Measurements from ENCODE around the gene RASSF8.

The RASSF8 gene

DNA sequence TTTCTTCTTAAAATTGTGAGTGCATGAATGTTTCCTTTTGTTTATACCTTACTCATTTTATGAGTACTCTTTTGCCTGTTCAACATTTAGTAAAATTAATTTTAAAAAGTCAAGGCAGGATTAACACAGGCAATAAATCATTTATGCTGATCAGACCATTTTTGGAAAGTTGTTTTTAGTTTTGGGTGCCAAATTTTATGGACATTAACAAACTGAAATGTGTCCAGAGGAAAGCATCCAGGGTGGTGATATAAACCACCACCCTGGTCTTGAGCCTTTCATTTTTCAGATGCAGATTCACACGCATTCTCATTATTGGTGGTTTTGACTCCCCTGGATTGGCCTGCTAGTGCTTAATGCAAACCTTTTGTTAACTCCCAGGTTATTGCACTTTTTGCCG is 26.3 kb downstream of the RASSF8 start:
- DNase-seq (ENCODE audit: low spot score): no peak
- CTCF ChIA-PET: no interaction called here
- H3K27ac ChIP-seq: no peak overlapping the region
- TF ChIP-seq, protein P1, sequence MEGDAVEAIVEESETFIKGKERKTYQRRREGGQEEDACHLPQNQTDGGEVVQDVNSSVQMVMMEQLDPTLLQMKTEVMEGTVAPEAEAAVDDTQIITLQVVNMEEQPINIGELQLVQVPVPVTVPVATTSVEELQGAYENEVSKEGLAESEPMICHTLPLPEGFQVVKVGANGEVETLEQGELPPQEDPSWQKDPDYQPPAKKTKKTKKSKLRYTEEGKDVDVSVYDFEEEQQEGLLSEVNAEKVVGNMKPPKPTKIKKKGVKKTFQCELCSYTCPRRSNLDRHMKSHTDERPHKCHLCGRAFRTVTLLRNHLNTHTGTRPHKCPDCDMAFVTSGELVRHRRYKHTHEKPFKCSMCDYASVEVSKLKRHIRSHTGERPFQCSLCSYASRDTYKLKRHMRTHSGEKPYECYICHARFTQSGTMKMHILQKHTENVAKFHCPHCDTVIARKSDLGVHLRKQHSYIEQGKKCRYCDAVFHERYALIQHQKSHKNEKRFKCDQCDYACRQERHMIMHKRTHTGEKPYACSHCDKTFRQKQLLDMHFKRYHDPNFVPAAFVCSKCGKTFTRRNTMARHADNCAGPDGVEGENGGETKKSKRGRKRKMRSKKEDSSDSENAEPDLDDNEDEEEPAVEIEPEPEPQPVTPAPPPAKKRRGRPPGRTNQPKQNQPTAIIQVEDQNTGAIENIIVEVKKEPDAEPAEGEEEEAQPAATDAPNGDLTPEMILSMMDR (conservative IDR thresholded peaks at IDR 0.05; ENCODE audit: low read depth): no peak
- POLR2A ChIA-PET (ENCODE audit: low non-redundant PET): no interaction called here

DNA sequence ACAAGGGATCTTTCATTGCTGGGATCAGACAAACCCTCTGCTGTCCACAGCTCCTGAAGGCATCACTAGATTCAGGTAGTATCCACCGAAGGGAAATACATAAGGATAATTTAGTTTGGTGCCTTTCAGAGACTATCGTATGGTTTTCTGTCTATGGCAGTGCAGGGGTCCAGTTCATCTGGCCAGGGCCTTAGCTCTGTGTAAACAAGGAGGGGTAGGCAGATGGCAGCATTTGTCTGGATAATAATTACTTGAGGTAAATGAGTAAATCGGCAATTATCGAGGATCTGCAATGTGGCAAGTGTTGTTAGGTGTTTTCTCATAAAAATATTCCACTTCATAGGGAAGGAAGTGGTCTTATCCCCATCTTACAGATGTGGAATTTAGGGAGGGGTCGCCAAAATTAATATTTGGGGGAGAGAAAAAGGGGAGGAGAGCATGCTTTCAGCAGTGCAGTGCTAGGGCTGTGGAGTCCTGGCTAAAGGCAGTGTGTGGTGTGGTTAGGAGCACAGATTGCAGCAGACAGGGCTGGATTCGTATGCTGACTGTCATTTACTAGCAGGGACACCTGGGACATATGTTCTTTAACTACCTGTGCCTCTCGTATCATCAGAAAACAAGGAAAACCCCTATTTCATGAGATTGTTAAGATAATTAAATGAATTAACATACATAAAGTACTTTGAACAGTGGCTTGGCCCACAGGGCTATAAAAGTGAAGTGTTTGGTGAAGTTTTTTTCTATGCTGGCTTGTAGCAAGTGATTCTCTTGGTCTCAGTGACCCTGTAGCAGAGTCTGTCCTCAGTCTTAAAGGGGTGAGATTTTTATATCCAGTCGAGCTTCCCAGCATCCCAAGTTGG is 27.1 kb downstream of the RASSF8 start:
- TF ChIP-seq, protein P1 (conservative IDR thresholded peaks at IDR 0.05; ENCODE audit: low read depth): no peak
- DNase-seq (ENCODE audit: low spot score): no peak
- POLR2A ChIA-PET (ENCODE audit: low non-redundant PET): no interaction called here
- H3K27ac ChIP-seq: no peak overlapping the region
- CTCF ChIA-PET: interaction anchor here (0.6 kb wide), 2 partner anchors 151 to 900 kb away, joined by 3 read pairs; no protein-coding TSS in a partner anchor

DNA sequence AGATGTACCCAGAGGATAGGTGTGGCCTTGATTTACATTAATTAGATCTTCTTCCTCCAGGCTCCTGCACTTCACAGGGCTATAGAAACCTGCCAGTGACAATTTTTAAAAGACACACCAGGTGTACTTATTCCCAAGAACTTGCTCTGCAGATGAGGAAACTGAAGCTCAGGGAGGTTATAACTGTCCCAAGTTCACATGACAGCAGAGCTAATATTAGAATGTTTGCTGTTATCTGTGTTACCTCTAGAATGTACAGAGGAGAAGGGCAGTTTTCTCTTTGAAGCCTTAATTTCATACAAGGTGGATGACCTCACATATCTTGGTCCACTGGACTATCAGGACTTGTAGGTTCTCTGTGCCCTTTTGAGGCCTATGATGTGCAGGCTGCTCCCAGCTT is 27.7 kb downstream of the RASSF8 start:
- no peak overlapping the region for H3K27ac ChIP-seq
- POLR2A ChIA-PET (ENCODE audit: low non-redundant PET): no interaction called here
- TF ChIP-seq, protein P1 (conservative IDR thresholded peaks at IDR 0.05; ENCODE audit: low read depth): no peak
- CTCF ChIA-PET: interaction anchor here (0.6 kb wide), 2 partner anchors 150 to 899 kb away, joined by 3 read pairs; no protein-coding TSS in a partner anchor
- DNase-seq (ENCODE audit: low spot score): no peak

GRCh38 chr12:25988505-25988904 is 30.0 kb downstream of the RASSF8 start:
- POLR2A ChIA-PET (ENCODE audit: low non-redundant PET): no interaction called here

GRCh38 chr12:25990495-25990894 is 32.0 kb downstream of the RASSF8 start:
- POLR2A ChIA-PET (ENCODE audit: low non-redundant PET): no interaction called here
- no peak overlapping the region for H3K27ac ChIP-seq
- CTCF ChIA-PET: no interaction called here
- no peak for DNase-seq (ENCODE audit: low spot score)
- TF ChIP-seq, protein P1 (conservative IDR thresholded peaks at IDR 0.05; ENCODE audit: low read depth): no peak

More at GRCh38 chr12:25988505-25988904, 30.0 kb downstream of the RASSF8 start:
- no peak for DNase-seq (ENCODE audit: low spot score)
- no peak overlapping the region for H3K27ac ChIP-seq
- TF ChIP-seq, protein P1 (conservative IDR thresholded peaks at IDR 0.05; ENCODE audit: low read depth): no peak
- CTCF ChIA-PET: interaction anchor here (1.0 kb wide), 1 partner anchor 8 kb away, joined by 7 read pairs; no protein-coding TSS in a partner anchor

DNA sequence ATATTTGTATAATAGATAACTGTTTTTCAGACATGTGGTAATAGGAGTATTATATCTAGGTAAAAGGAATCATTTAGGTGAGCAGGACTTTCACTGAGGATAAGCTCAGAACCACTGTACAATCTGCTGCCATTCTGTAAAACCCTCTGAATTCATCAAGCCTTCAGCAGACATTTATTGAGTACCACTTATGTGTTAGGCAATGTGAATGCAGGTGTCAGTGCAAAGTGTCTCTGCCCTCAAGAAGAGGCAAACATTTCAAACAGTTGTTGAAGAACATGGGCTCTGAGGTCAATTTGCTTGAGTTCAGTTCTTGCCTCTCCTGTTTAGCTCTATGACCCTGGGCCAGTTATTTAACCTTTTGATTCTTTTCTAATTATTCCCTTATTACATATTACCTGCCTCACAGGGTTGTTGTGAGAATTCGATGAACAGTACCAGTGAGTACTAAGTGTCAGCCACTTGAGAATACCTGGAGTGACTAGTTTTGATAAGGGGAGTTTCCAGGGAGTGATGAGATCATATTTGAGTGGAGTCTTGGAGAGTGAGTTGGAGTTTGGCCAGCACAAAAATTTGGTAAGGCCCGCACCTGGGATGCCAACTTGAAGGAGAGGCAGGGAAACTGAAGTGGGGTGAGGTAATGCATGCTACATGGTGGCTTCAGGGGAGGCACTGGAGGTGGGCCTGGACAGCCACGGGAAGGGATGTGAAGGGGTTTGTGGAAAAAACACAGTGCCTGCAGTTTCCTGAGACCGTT is 33.7 kb downstream of the RASSF8 start:
- ChIA-PET CTCF (interaction anchor here (0.6 kb wide), 1 partner anchor 501 kb away, joined by 4 read pairs; no protein-coding TSS in a partner anchor), POLR2A (ENCODE audit: low non-redundant PET) (no interaction called here)
- H3K27ac ChIP-seq: no peak overlapping the region
- DNase-seq (ENCODE audit: low spot score): peak; percentile 8
- TF ChIP-seq, protein P1 (conservative IDR thresholded peaks at IDR 0.05; ENCODE audit: low read depth): no peak

Measured in RWPE1 (cell line).